Karpas-422 (cell line): Measurements from ENCODE around the gene TMEM176B. TPM values are rescaled to one million over a fixed set of nuclear protein-coding genes. Genes with fewer than 3 reads are reported as not detected.

Experiments used
- DNase-seq: peaks from one replicate; pipeline ENCODE4 v3.0.0-alpha.2; 2015
- H2AFZ ChIP-seq: fragments of 200-600 bp; sonication (generic); 2 replicates; pipeline ENCODE4 v1.6.1; 2014; ENCODE audit warnings: antibody characterized with exemption, low read length, mixed read lengths
- H3K27ac ChIP-seq: fragments of 200-600 bp; sonication (generic); 2 replicates; pipeline ENCODE4 v1.5.1; 2014; ENCODE audit warnings: mild to moderate bottlenecking, low read length, moderate library complexity
- H3K27me3 ChIP-seq: fragments of 200-600 bp; sonication (generic); 2 replicates; pipeline ENCODE4 v1.6.1; 2014; ENCODE audit warnings: low read length, mixed read lengths
- H3K36me3 ChIP-seq: fragments of 200-600 bp; sonication (generic); 2 replicates; pipeline ENCODE4 v1.6.1; 2014; ENCODE audit warnings: low read length, mixed read lengths; ENCODE audit not compliant: insufficient read depth
- H3K4me1 ChIP-seq: fragments of 200-600 bp; sonication (generic); 2 replicates; pipeline ENCODE4 v1.6.1; 2014; ENCODE audit warnings: mild to moderate bottlenecking, low read length, mixed read lengths
- H3K4me2 ChIP-seq: fragments of 200-600 bp; sonication (generic); 2 replicates; pipeline ENCODE4 v1.6.1; 2014; ENCODE audit warnings: low read length, low read depth, mild to moderate bottlenecking; ENCODE audit not compliant: poor library complexity, severe bottlenecking
- H3K4me3 ChIP-seq: fragments of 200-600 bp; sonication (generic); 2 replicates; pipeline ENCODE4 v1.5.1; 2014; ENCODE audit warnings: mild to moderate bottlenecking, antibody characterized with exemption, low read length, mixed read lengths
- H3K79me2 ChIP-seq: fragments of 200-600 bp; sonication (generic); 2 replicates; pipeline ENCODE4 v1.6.1; 2014; ENCODE audit warnings: mild to moderate bottlenecking, low read length, mixed read lengths
- H3K9ac ChIP-seq: fragments of 200-600 bp; sonication (generic); 2 replicates; pipeline ENCODE4 v1.6.0; 2014; ENCODE audit warnings: low read length
- H3K9me2 ChIP-seq: fragments of 200-600 bp; sonication (generic), shearing (Covaris generic); replicated peaks from 2 replicates; pipeline ENCODE4 v1.6.0; 2014; ENCODE audit warnings: mild to moderate bottlenecking, low read length, moderate library complexity; ENCODE audit not compliant: insufficient read depth
- H3K9me3 ChIP-seq: fragments of 300-700, 200-600 bp; sonication (generic); 2 replicates; pipeline ENCODE4 v1.6.1; 2014; ENCODE audit warnings: low read length, mixed read lengths
- H4K20me1 ChIP-seq: fragments of 200-600 bp; sonication (generic); 2 replicates; pipeline ENCODE4 v1.6.1; 2014; ENCODE audit warnings: mild to moderate bottlenecking, antibody characterized with exemption, low read length, low read depth; ENCODE audit not compliant: insufficient read depth
- total RNA-seq: library from RNA; depleted of rRNA; stranded (reverse); fragments of >200 nt; shearing (Covaris generic); gene quantifications from 2 replicates; pipeline ENCODE4 v1.2.3, GENCODE V29; 2014; ENCODE audit warnings: low replicate concordance

TMEM176B gene
- total RNA-seq, 1 experiment from 2014 or later: not detected

- DNase-seq: no peak
- Histone ChIP-seq H3K4me3 (no peak overlapping the region), H3K27me3 (no peaks in the 10 kb centered on the region), H2AFZ (no peak overlapping the region), H4K20me1 (no peaks in the 10 kb centered on the region), H3K4me1 (peaks cover 2% of the 10 kb centered on the region), H3K9me3 (no peaks in the 10 kb centered on the region), H3K36me3 (no peaks in the 10 kb centered on the region), H3K9ac (no peak overlapping the region), H3K9me2 (no peaks in the 10 kb centered on the region), H3K79me2 (no peaks in the 10 kb centered on the region), H3K27ac (no peak overlapping the region), H3K4me2 (no peak overlapping the region)
These were observed 2.0 kb upstream of the TMEM176B start for GRCh38 chr7:150801946-150802771.

- DNase-seq: no peak
- Histone ChIP-seq H2AFZ (no peak overlapping the region), H3K9me3 (no peaks in the 10 kb centered on the region), H3K36me3 (no peaks in the 10 kb centered on the region), H3K27ac (no peak overlapping the region), H3K4me1 (peaks cover 4% of the 10 kb centered on the region), H3K9me2 (no peaks in the 10 kb centered on the region), H4K20me1 (no peaks in the 10 kb centered on the region), H3K4me2 (no peak overlapping the region), H3K27me3 (no peaks in the 10 kb centered on the region), H3K4me3 (no peak overlapping the region), H3K9ac (no peak overlapping the region), H3K79me2 (no peaks in the 10 kb centered on the region)
These were observed 1.2 kb upstream of the TMEM176B start for GRCh38 chr7:150801242-150801945.

GRCh38 chr7:150800581-150801241, 547 bp upstream of the TMEM176B start, which contains the start of gene TMEM176A:
TMEM176A (plus strand) TSS chr7:150800769; CDS start chr7:150801551, 782 bp downstream.
- Histone ChIP-seq H3K36me3 (no peaks in the 10 kb centered on the region), H2AFZ (no peak within 1 kb of the TSS), H3K27me3 (no peaks in the 10 kb centered on the region), H3K9me3 (no peaks in the 10 kb centered on the region), H3K79me2 (no peaks in the 10 kb centered on the region), H3K4me1 (peaks cover 4% of the 10 kb centered on the region), H4K20me1 (no peaks in the 10 kb centered on the region), H3K4me3 (no peak within 1 kb of the TSS), H3K4me2 (no peak within 1 kb of the TSS), H3K9ac (no peak within 1 kb of the TSS), H3K27ac (no peak within 1 kb of the TSS), H3K9me2 (no peaks in the 10 kb centered on the region)
- no peak for DNase-seq

GRCh38 chr7:150799156-150799555, 1.0 kb downstream of the TMEM176B start:
- Histone ChIP-seq H2AFZ (no peak overlapping the region), H3K27ac (no peak overlapping the region), H4K20me1 (no peaks in the 10 kb centered on the region), H3K79me2 (no peaks in the 10 kb centered on the region), H3K27me3 (no peaks in the 10 kb centered on the region), H3K36me3 (no peaks in the 10 kb centered on the region), H3K4me2 (no peak overlapping the region), H3K4me1 (peaks cover 4% of the 10 kb centered on the region), H3K9me3 (no peaks in the 10 kb centered on the region), H3K4me3 (no peak overlapping the region), H3K9me2 (no peaks in the 10 kb centered on the region), H3K9ac (no peak overlapping the region)
- DNase-seq: no peak

GRCh38 chr7:150797661-150798060, 2.5 kb downstream of the TMEM176B start:
- Histone ChIP-seq H3K27me3 (no peaks in the 10 kb centered on the region), H3K4me2 (no peak overlapping the region), H3K9ac (no peak overlapping the region)

GRCh38 chr7:150793569-150794238, 6.5 kb downstream of the TMEM176B start:
- no peak overlapping the region for H3K4me3 ChIP-seq
- no peak overlapping the region for H3K9ac ChIP-seq
- no peaks in the 10 kb centered on the region for H3K9me3 ChIP-seq
- no peak overlapping the region for H3K4me2 ChIP-seq
- no peak overlapping the region for H3K27ac ChIP-seq
- H3K4me1 ChIP-seq: peaks cover 4% of the 10 kb centered on the region
- H3K9me2 ChIP-seq: no peaks in the 10 kb centered on the region
- H2AFZ ChIP-seq: no peak overlapping the region
- DNase-seq: no peak
- no peaks in the 10 kb centered on the region for H4K20me1 ChIP-seq
- H3K79me2 ChIP-seq: no peaks in the 10 kb centered on the region
- H3K27me3 ChIP-seq: no peaks in the 10 kb centered on the region
- H3K36me3 ChIP-seq: no peaks in the 10 kb centered on the region

More at GRCh38 chr7:150797661-150798060, 2.5 kb downstream of the TMEM176B start:
- Histone ChIP-seq H3K27ac (no peak overlapping the region), H3K9me2 (no peaks in the 10 kb centered on the region), H4K20me1 (no peaks in the 10 kb centered on the region), H3K36me3 (no peaks in the 10 kb centered on the region), H3K4me3 (no peak overlapping the region), H2AFZ (no peak overlapping the region), H3K9me3 (no peaks in the 10 kb centered on the region), H3K79me2 (no peaks in the 10 kb centered on the region), H3K4me1 (peaks cover 4% of the 10 kb centered on the region)
- DNase-seq: no peak

GRCh38 chr7:150791746-150792452, 8.3 kb downstream of the TMEM176B start:
- Histone ChIP-seq H3K36me3 (no peaks in the 10 kb centered on the region), H4K20me1 (no peaks in the 10 kb centered on the region), H3K79me2 (no peaks in the 10 kb centered on the region), H3K4me3 (no peak overlapping the region), H3K27ac (no peak overlapping the region), H3K4me1 (peaks cover 5% of the 10 kb centered on the region; the same call in 1 of the 2 replicates), H3K9me2 (no peaks in the 10 kb centered on the region), H3K4me2 (no peak overlapping the region), H3K27me3 (no peaks in the 10 kb centered on the region), H3K9ac (no peak overlapping the region), H3K9me3 (no peaks in the 10 kb centered on the region), H2AFZ (no peak overlapping the region)
- DNase-seq: no peak
